H9 (cell line): Measurements from ENCODE around the gene ABCF1. TPM values are rescaled to one million over a fixed set of nuclear protein-coding genes. Genes with fewer than 3 reads are reported as not detected.

Experiments used
- DNase-seq: peaks from one replicate; pipeline ENCODE4 v3.0.0-alpha.2; 2017
- H2AFZ ChIP-seq: one replicate; pipeline ENCODE4 v1.6.1; 2013; ENCODE audit warnings: mild to moderate bottlenecking, low read length, control low read depth, moderate library complexity
- H2AK5ac ChIP-seq: 2 replicates; pipeline ENCODE4 v1.6.1; 2013; ENCODE audit warnings: low read length, control low read depth, mixed read lengths; ENCODE audit not compliant: insufficient read length
- H2BK120ac ChIP-seq: one replicate; pipeline ENCODE4 v1.6.1; 2013; ENCODE audit warnings: low read depth, mild to moderate bottlenecking, low read length, control low read depth, inconsistent platforms; ENCODE audit not compliant: poor library complexity, severe bottlenecking
- H2BK12ac ChIP-seq: 2 replicates; pipeline ENCODE4 v1.6.1; 2013; ENCODE audit warnings: low read length, control low read depth, mixed read lengths, low read depth; ENCODE audit not compliant: insufficient read length
- H2BK15ac ChIP-seq: 2 replicates; pipeline ENCODE4 v1.6.1; 2013; ENCODE audit warnings: low read depth, low read length, control low read depth
- H2BK20ac ChIP-seq: one replicate; pipeline ENCODE4 v1.6.1; 2013; ENCODE audit warnings: low read depth, mild to moderate bottlenecking, low read length, control low read depth, inconsistent platforms; ENCODE audit not compliant: poor library complexity, severe bottlenecking
- H2BK5ac ChIP-seq: 2 replicates; pipeline ENCODE4 v1.6.1; 2013; ENCODE audit warnings: low read length, control low read depth, mixed read lengths; ENCODE audit not compliant: insufficient read length
- H3K14ac ChIP-seq: 2 replicates; pipeline ENCODE4 v1.6.1; 2013; ENCODE audit warnings: low read length, control low read depth; ENCODE audit not compliant: insufficient read depth
- H3K18ac ChIP-seq: 2 replicates; pipeline ENCODE4 v1.6.1; 2013; ENCODE audit warnings: low read depth, mild to moderate bottlenecking, mixed read lengths, low read length, control low read depth; ENCODE audit not compliant: insufficient read length
- H3K23ac ChIP-seq: 2 replicates; pipeline ENCODE4 v1.6.1; 2013; ENCODE audit warnings: low read length, control low read depth, mixed read lengths, low read depth; ENCODE audit not compliant: insufficient read length
- H3K23me2 ChIP-seq: 2 replicates; pipeline ENCODE4 v1.6.1; 2013; ENCODE audit warnings: low read depth, mild to moderate bottlenecking, mixed read lengths, low read length, control low read depth; ENCODE audit not compliant: insufficient read length, poor library complexity, severe bottlenecking
- H3K27ac ChIP-seq: 2 replicates; pipeline ENCODE4 v1.5.1; 2013; ENCODE audit warnings: low read length, control low read depth, mixed read lengths, low read depth; ENCODE audit not compliant: insufficient read length
- H3K27me3 ChIP-seq: 2 replicates; pipeline ENCODE4 v1.6.1; 2013; ENCODE audit warnings: low read length, control low read depth, inconsistent platforms; ENCODE audit not compliant: insufficient read depth
- H3K4ac ChIP-seq: 2 replicates; pipeline ENCODE4 v1.6.1; 2013; ENCODE audit warnings: low read depth, mild to moderate bottlenecking, control low read depth, inconsistent platforms, low read length, moderate library complexity
- H3K4me1 ChIP-seq: 2 replicates; pipeline ENCODE4 v1.6.1; 2013; ENCODE audit warnings: low read length, control low read depth, inconsistent platforms; ENCODE audit not compliant: insufficient read depth
- H3K4me2 ChIP-seq: 2 replicates; pipeline ENCODE4 v1.6.1; 2013; ENCODE audit warnings: low read length, control low read depth, mixed read lengths; ENCODE audit not compliant: insufficient read length, insufficient read depth
- H3K56ac ChIP-seq: 2 replicates; pipeline ENCODE4 v1.6.1; 2013; ENCODE audit warnings: low read depth, mild to moderate bottlenecking, mixed read lengths, low read length, control low read depth; ENCODE audit not compliant: insufficient read length
- H3K79me1 ChIP-seq: 2 replicates; pipeline ENCODE4 v1.6.1; 2013; ENCODE audit warnings: low read depth, mild to moderate bottlenecking, moderate library complexity, low read length, control low read depth, inconsistent platforms; ENCODE audit not compliant: insufficient read depth, poor library complexity, severe bottlenecking
- H3K79me2 ChIP-seq: 2 replicates; pipeline ENCODE4 v1.6.1; 2013; ENCODE audit warnings: low read length, control low read depth, inconsistent platforms; ENCODE audit not compliant: insufficient read depth
- H3K9ac ChIP-seq: 2 replicates; pipeline ENCODE4 v1.6.1; 2013; ENCODE audit warnings: low read length, control low read depth, mixed read lengths; ENCODE audit not compliant: insufficient read length; ENCODE audit errors: extremely low read depth
- H3K9me3 ChIP-seq: one replicate; pipeline ENCODE4 v1.6.1; 2013; ENCODE audit warnings: low read depth, low read length, inconsistent platforms; ENCODE audit not compliant: control insufficient read depth
- H3T11ph ChIP-seq: one replicate; pipeline ENCODE4 v1.6.1; 2013; ENCODE audit warnings: mild to moderate bottlenecking, low read length, control low read depth, inconsistent platforms
- H4K20me1 ChIP-seq: one replicate; pipeline ENCODE4 v1.6.1; 2013; ENCODE audit not compliant: control insufficient read depth, insufficient read length, insufficient read depth
- H4K5ac ChIP-seq: 2 replicates; pipeline ENCODE4 v1.6.1; 2013; ENCODE audit warnings: low read depth, mild to moderate bottlenecking, mixed read lengths, low read length, control low read depth; ENCODE audit not compliant: insufficient read length
- H4K8ac ChIP-seq: replicated peaks from 2 replicates; pipeline ENCODE4 v1.6.1; 2013; ENCODE audit warnings: low read length, control low read depth, mixed read lengths, low read depth; ENCODE audit not compliant: insufficient read length
- H4K91ac ChIP-seq: 2 replicates; pipeline ENCODE4 v1.6.1; 2013; ENCODE audit warnings: low read depth, mild to moderate bottlenecking, moderate library complexity, mixed read lengths, low read length, control low read depth; ENCODE audit not compliant: insufficient read length
- H3K27ac Mint-ChIP-seq, 3 experiments: 2 replicates in 2 of 3; 3 replicates in 1 of 3; pipeline ENCODE4 v1.8.0; 2020 to 2021; ENCODE audit warnings: mixed read lengths in 3 of 3, mild to moderate bottlenecking in 1 of 3, moderate library complexity in 1 of 3
- H3K27me3 Mint-ChIP-seq: 2 replicates; pipeline ENCODE4 v1.8.0; 2021; ENCODE audit warnings: low read depth, mild to moderate bottlenecking, moderate library complexity, mixed read lengths
- H3K36me3 Mint-ChIP-seq, 3 experiments: 2 replicates in 2 of 3; 3 replicates in 1 of 3; pipeline ENCODE4 v1.8.0; 2020 to 2021; ENCODE audit warnings: low read depth in 3 of 3, mixed read lengths in 3 of 3; ENCODE audit not compliant: insufficient read depth in 1 of 3
- H3K4me1 Mint-ChIP-seq, 2 experiments: 2 replicates each; pipeline ENCODE4 v1.8.0; 2020; ENCODE audit warnings: mixed read lengths in 2 of 2
- H3K4me3 Mint-ChIP-seq, 2 experiments: 2 replicates in 1 of 2; 3 replicates in 1 of 2; pipeline ENCODE4 v1.8.0; 2020 to 2021; ENCODE audit warnings: mild to moderate bottlenecking in 2 of 2, mixed read lengths in 2 of 2, moderate library complexity in 1 of 2
- H3K9me3 Mint-ChIP-seq, 2 experiments: 2 replicates in 1 of 2; 3 replicates in 1 of 2; pipeline ENCODE4 v1.8.0; 2020; ENCODE audit warnings: mild to moderate bottlenecking in 2 of 2, mixed read lengths in 2 of 2, moderate library complexity in 1 of 2
- WGBS: extraction: QIAGEN DNeasy Blood & Tissue Kit; methylation state at CpG from one replicate; pipeline ENCODE4 v1.1.7; 2013; ENCODE audit warnings: missing lambda C conversion rate, low lambda C conversion rate, mixed read lengths; ENCODE audit not compliant: insufficient read length; ENCODE audit errors: extremely low coverage; 5-methylcytosine and 5-hydroxymethylcytosine counted together
- total RNA-seq: library from RNA; stranded (reverse); gene quantifications from 2 replicates; pipeline ENCODE4 v1.2.1, GENCODE V29; 2021
- TF ChIP-seq, protein P1 (sequence below): fragments of 200-600 bp; sonication (generic); conservative IDR thresholded peaks from 3 replicates; pipeline ENCODE4 v1.8.0; 2021; ENCODE audit warnings: antibody characterized with exemption, mild to moderate bottlenecking

Gene ABCF1
- total RNA-seq, 1 experiment from 2014 or later: 118 TPM

DNA sequence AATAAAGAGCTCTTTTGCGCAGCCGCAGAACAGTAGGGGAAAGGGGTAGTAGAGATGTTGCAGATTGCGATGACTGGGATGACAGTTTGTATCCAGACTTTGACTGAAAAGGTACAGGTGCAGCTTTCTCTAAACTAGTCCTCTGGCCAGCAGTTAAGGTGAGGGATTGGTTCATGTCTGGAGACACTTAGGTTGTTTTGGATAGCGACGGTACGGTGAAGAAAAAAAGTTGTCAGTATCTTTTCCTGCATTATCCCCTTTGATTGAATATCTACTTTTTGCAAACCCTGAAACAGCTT lies 13.6 kb upstream of the ABCF1 start:
- Histone ChIP-seq H4K91ac (no peak overlapping the region), H3K79me1 (peaks cover 2% of the 10 kb centered on the region), H3K18ac (peak overlapping the region; percentile 95), H4K8ac (no peak overlapping the region), H2AK5ac (no peak overlapping the region), H4K5ac (no peak overlapping the region), H3K79me2 (peaks cover 5% of the 10 kb centered on the region; the same call in 1 of the 2 replicates), H3K9me3 (no peaks in the 10 kb centered on the region), H3K9ac (peak overlapping the region; percentile 81), H2AFZ (no peak overlapping the region), H3K23ac (no peak overlapping the region), H2BK20ac (no peak overlapping the region), H3T11ph (no peak overlapping the region), H2BK120ac (no peak overlapping the region), H3K4me2 (peak overlapping the region; percentile 82), H3K27ac (no peak overlapping the region), H3K14ac (peak overlapping the region; percentile 91; the same call in 1 of the 2 replicates), H2BK5ac (no peak overlapping the region), H4K20me1 (no peaks in the 10 kb centered on the region), H3K27me3 (no peaks in the 10 kb centered on the region), H2BK12ac (no peak overlapping the region), H3K4me1 (no peaks in the 10 kb centered on the region), H2BK15ac (no peak overlapping the region), H3K23me2 (peaks cover 14% of the 10 kb centered on the region), H3K56ac (no peak overlapping the region), H3K4ac (no peak overlapping the region)
- peaks cover 15 to 17% of the 10 kb centered on the region in 2 experiments for H3K4me1 Mint-ChIP-seq
- peak overlapping the region; percentile 99 to 100 (median 100); a peak in 6 of 7 replicates for H3K27ac Mint-ChIP-seq
- no peak for DNase-seq
- H3K36me3 Mint-ChIP-seq: peaks cover 30 to 67% (median 50%) of the 10 kb centered on the region in 3 experiments
- H3K4me3 Mint-ChIP-seq: peak overlapping the region; percentile 94 to 95
- WGBS: no CpG with 5 or more reads among the region's 6 CpGs
- no peaks in the 10 kb centered on the region; a peak in 1 of 5 replicates for H3K9me3 Mint-ChIP-seq
- TF ChIP-seq, protein P1, sequence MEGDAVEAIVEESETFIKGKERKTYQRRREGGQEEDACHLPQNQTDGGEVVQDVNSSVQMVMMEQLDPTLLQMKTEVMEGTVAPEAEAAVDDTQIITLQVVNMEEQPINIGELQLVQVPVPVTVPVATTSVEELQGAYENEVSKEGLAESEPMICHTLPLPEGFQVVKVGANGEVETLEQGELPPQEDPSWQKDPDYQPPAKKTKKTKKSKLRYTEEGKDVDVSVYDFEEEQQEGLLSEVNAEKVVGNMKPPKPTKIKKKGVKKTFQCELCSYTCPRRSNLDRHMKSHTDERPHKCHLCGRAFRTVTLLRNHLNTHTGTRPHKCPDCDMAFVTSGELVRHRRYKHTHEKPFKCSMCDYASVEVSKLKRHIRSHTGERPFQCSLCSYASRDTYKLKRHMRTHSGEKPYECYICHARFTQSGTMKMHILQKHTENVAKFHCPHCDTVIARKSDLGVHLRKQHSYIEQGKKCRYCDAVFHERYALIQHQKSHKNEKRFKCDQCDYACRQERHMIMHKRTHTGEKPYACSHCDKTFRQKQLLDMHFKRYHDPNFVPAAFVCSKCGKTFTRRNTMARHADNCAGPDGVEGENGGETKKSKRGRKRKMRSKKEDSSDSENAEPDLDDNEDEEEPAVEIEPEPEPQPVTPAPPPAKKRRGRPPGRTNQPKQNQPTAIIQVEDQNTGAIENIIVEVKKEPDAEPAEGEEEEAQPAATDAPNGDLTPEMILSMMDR: no peak
- no peaks in the 10 kb centered on the region; the same call in 1 of the 2 replicates for H3K27me3 Mint-ChIP-seq
